ENCODE data around the gene FCAR. TPM values are rescaled to one million over a fixed set of nuclear protein-coding genes. Genes with fewer than 3 reads are reported as not detected.
"Not testable (repeated sequence)": the region's sequence is repeated elsewhere in the genome, so short reads cannot be mapped to it uniquely, and the experiment has no call there.

The FCAR gene
- 1 to 10 TPM in 2 of 6 donors, under 1 TPM in 1, not detected in 3; 0.63 to 5.4 (median 1.1) TPM for polyA plus RNA-seq (ENCODE audit: low read depth in 6 of 6)

DNA sequence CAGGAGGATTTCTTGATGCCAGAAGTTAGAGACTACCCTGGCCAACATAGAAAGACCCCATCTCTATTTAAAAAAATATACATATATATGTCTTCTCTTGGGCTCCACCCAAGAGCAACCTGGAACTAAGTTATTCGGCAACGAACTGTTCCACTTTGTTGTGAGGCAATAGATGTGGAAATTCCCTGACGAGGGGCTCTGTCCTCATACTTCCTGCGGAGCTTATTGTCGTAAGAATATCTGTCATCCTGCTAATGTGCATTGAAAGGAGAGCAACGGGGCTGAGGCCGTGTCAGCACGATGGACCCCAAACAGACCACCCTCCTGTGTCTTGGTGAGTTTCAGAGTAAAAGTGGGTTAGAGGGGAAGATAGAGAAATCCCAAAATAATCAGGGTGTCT, at the start of gene FCAR:
Gene FCAR, plus strand, starts transcription at position 246 of the 400 bp plus-strand sequence. Its CDS starts 55 bp downstream, at position 301.
- Mint-ChIP-seq H3K4me1 (peaks cover 6 to 9% (median 7%) of the 10 kb centered on the region in 3 donors), H3K27me3 (peaks cover 8 to 23% (median 17%) of the 10 kb centered on the region in 3 donors), H3K36me3 (no peaks in the 10 kb centered on the region), H3K27ac (no peak within 1 kb of the TSS), H3K4me3 (no peak within 1 kb of the TSS), H3K9me3 (peaks cover 0 to 6% (median 0%) of the 10 kb centered on the region in 7 donors)
- DNase-seq: no peak
- ATAC-seq (ENCODE audit: low read depth in 2 of 2): no peak

DNA sequence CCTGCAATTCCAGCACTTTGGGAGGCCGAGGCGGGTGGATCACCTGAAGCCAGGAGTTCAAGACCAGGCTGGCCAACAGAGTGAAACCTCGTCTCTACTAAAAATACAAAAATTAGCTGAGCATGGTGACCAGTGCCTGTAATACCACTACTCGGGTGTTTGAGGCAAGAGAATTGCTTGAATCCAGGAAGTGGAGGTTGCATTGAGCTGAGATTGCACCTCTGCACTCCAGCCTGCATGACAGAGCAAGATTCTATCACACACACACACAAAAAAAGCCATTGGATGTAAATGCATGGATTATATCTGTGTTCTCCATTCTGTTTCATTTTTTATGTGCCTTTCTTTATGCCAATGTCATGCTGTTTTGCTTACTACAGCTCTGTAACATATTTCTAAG, 49.6 kb upstream of the FCAR start:
- ATAC-seq (ENCODE audit: low read depth in 2 of 2): not testable (repeated sequence)

GRCh38 chr19:54825326-54825725, 48.7 kb upstream of the FCAR start:
- H3K4me3 Mint-ChIP-seq; H3K4me1 Mint-ChIP-seq; DNase-seq; H3K27ac Mint-ChIP-seq; H3K36me3 Mint-ChIP-seq; ATAC-seq (ENCODE audit: low read depth in 2 of 2); H3K9me3 Mint-ChIP-seq: not testable (repeated sequence)
- H3K27me3 Mint-ChIP-seq: peaks cover 14 to 40% (median 34%) of the 10 kb centered on the region in 3 donors

More for the DNA sequence above, 49.6 kb upstream of the FCAR start:
- not testable (repeated sequence) for H3K4me3 Mint-ChIP-seq, DNase-seq, H3K4me1 Mint-ChIP-seq, H3K36me3 Mint-ChIP-seq, H3K9me3 Mint-ChIP-seq, H3K27ac Mint-ChIP-seq
- peaks cover 21 to 38% (median 36%) of the 10 kb centered on the region in 3 donors for H3K27me3 Mint-ChIP-seq

- H3K27ac Mint-ChIP-seq; ATAC-seq (ENCODE audit: low read depth in 2 of 2); DNase-seq; H3K4me3 Mint-ChIP-seq; H3K4me1 Mint-ChIP-seq; H3K9me3 Mint-ChIP-seq; H3K36me3 Mint-ChIP-seq: not testable (repeated sequence)
- H3K27me3 Mint-ChIP-seq: peaks cover 7 to 39% (median 27%) of the 10 kb centered on the region in 3 donors
Measured at GRCh38 chr19:54828064-54828463, 46.0 kb upstream of the FCAR start.

DNA sequence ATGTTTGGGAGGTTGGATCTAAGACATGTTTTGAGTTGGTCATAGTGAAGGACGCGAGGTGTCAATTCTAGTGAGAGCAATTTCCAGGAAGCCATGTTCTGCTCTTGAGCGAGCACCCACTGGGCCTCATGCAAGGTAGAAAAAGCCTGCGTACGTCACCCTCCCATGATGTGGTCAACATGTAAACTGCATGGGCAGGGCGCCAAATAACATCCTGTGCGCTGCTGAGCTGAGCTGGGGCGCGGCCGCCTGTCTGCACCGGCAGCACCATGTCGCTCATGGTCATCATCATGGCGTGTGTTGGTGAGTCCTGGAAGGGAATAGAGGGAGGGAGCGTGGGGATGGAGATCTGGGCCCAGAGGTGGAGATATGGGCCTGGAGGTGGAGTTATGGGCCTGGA, 41.5 kb upstream of the FCAR start, which contains the start of gene KIR2DS4:
Gene KIR2DS4, plus strand, starts transcription at position 181 of the 400 bp plus-strand sequence.
- peaks cover 0 to 30% (median 28%) of the 10 kb centered on the region in 3 donors for H3K27me3 Mint-ChIP-seq
- not testable (repeated sequence) for DNase-seq; H3K36me3 Mint-ChIP-seq; H3K9me3 Mint-ChIP-seq; H3K4me1 Mint-ChIP-seq; ATAC-seq (ENCODE audit: low read depth in 2 of 2); H3K27ac Mint-ChIP-seq; H3K4me3 Mint-ChIP-seq

DNA sequence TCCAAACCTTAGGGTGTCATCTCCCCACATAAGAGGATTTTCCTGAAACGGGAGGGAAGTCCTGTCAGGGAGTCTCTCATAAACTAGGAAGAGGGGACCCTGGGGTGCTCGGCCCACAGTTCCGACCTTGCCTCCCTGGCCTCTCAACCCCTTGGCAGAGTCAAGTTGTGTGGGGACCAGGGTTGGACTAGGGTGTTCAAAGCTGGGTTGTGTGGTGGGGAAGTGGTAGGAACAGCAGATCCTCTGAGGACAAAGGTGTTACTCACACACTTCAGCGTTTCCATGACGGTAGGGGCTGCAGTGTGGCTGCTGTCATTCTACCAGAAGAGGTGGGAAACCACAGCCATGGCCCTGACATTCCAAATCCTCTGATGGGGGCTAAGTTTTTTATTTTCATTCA, 38.9 kb upstream of the FCAR start:
- H3K4me3 Mint-ChIP-seq; H3K4me1 Mint-ChIP-seq; H3K36me3 Mint-ChIP-seq; ATAC-seq (ENCODE audit: low read depth in 2 of 2); H3K9me3 Mint-ChIP-seq; DNase-seq; H3K27ac Mint-ChIP-seq: not testable (repeated sequence)
- H3K27me3 Mint-ChIP-seq: peaks cover 9 to 38% (median 12%) of the 10 kb centered on the region in 3 donors

GRCh38 chr19:54837522-54837921, 36.5 kb upstream of the FCAR start:
- not testable (repeated sequence) for H3K27ac Mint-ChIP-seq; H3K36me3 Mint-ChIP-seq; H3K4me1 Mint-ChIP-seq; H3K4me3 Mint-ChIP-seq; DNase-seq; H3K9me3 Mint-ChIP-seq; ATAC-seq (ENCODE audit: low read depth in 2 of 2)
- H3K27me3 Mint-ChIP-seq: peaks cover 7 to 30% (median 9%) of the 10 kb centered on the region in 3 donors

- Mint-ChIP-seq H3K9me3 (peaks cover 0 to 18% (median 4%) of the 10 kb centered on the region in 7 donors), H3K27me3 (peaks cover 6 to 26% (median 9%) of the 10 kb centered on the region in 3 donors)
- not testable (repeated sequence) for H3K4me1 Mint-ChIP-seq; H3K36me3 Mint-ChIP-seq; ATAC-seq (ENCODE audit: low read depth in 2 of 2); H3K4me3 Mint-ChIP-seq; DNase-seq; H3K27ac Mint-ChIP-seq
Measured at GRCh38 chr19:54843171-54843570, 30.9 kb upstream of the FCAR start.

GRCh38 chr19:54850061-54850640, 23.9 kb upstream of the FCAR start, which contains the start of gene KIR3DL2:
TSS of gene KIR3DL2 (plus strand) at chr19:54850443. CDS start at chr19:54850476, 33 bp downstream.
- peak within 1 kb of the TSS in 1 of 8 donors; percentile 27 for H3K4me3 Mint-ChIP-seq
- H3K9me3 Mint-ChIP-seq: peaks cover 0 to 19% (median 4%) of the 10 kb centered on the region in 7 donors
- ATAC-seq (ENCODE audit: low read depth in 2 of 2); H3K4me1 Mint-ChIP-seq; DNase-seq; H3K36me3 Mint-ChIP-seq: not testable (repeated sequence)
- H3K27me3 Mint-ChIP-seq: peaks cover 7 to 50% (median 12%) of the 10 kb centered on the region in 3 donors
- peak within 1 kb of the TSS in 1 of 6 donors; percentile 61 for H3K27ac Mint-ChIP-seq

GRCh38 chr19:54850930-54851329, 23.1 kb upstream of the FCAR start:
- H3K36me3 Mint-ChIP-seq: no peaks in the 10 kb centered on the region
- peaks cover 0 to 14% (median 3%) of the 10 kb centered on the region in 7 donors for H3K9me3 Mint-ChIP-seq
- ATAC-seq (ENCODE audit: low read depth in 2 of 2) (no peak), DNase-seq (no peak)
- no peak overlapping the region for H3K4me3 Mint-ChIP-seq
- peaks cover 14 to 58% (median 19%) of the 10 kb centered on the region in 3 donors for H3K27me3 Mint-ChIP-seq
- no peak overlapping the region for H3K27ac Mint-ChIP-seq
- H3K4me1 Mint-ChIP-seq: no peaks in the 10 kb centered on the region

DNA sequence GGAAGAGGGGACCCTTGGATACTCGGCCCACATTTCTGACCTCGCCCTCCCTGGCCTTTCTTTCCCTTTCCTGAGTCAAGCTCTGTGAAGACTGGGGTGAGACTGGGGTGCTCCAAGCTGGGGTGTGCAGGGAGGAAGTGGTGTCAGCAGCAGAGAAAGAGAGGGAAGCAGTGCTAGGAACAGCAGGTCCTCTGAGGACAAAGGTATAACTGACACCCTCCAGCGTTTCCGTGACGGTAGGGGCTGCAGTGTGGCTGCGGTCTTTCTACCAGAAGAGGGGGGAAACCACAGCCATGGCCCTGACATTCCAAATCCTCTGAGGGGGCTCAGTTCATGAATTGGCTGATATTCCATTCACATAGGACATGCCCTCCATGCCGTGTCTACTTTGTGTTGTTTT, 22.7 kb upstream of the FCAR start:
- H3K4me3 Mint-ChIP-seq: no peak overlapping the region
- H3K36me3 Mint-ChIP-seq: no peaks in the 10 kb centered on the region
- H3K27me3 Mint-ChIP-seq: peaks cover 14 to 58% (median 19%) of the 10 kb centered on the region in 3 donors
- ATAC-seq (ENCODE audit: low read depth in 2 of 2) (no peak), DNase-seq (no peak)
- peaks cover 0 to 12% (median 2%) of the 10 kb centered on the region in 7 donors for H3K9me3 Mint-ChIP-seq
- H3K4me1 Mint-ChIP-seq: no peaks in the 10 kb centered on the region
- no peak overlapping the region for H3K27ac Mint-ChIP-seq

DNA sequence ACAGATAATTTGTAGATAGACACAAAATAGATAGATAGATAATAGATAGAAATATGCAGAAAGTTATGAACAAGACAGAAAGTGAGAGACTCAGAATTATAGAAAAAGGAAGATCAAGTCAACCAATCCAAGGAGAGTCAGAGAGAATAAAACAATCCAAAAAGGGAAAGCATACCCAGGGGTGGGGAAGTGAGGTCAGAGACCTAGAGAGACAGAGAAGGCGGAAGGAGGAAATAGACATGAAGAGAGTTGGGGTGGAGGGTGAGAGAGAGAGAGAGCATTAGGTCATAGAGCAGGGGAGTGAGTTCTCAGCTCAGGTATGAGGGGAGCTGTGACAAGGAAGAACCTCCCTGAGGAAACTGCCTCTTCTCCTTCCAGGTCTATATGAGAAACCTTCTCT, 18.8 kb upstream of the FCAR start:
- H3K4me3 Mint-ChIP-seq; DNase-seq; H3K36me3 Mint-ChIP-seq; ATAC-seq (ENCODE audit: low read depth in 2 of 2); H3K27ac Mint-ChIP-seq; H3K4me1 Mint-ChIP-seq; H3K9me3 Mint-ChIP-seq: not testable (repeated sequence)
- peaks cover 21 to 46% (median 25%) of the 10 kb centered on the region in 3 donors for H3K27me3 Mint-ChIP-seq

- not testable (repeated sequence) for ATAC-seq (ENCODE audit: low read depth in 2 of 2); DNase-seq; H3K27ac Mint-ChIP-seq; H3K4me3 Mint-ChIP-seq; H3K36me3 Mint-ChIP-seq; H3K4me1 Mint-ChIP-seq; H3K9me3 Mint-ChIP-seq
- peaks cover 34 to 51% (median 38%) of the 10 kb centered on the region in 3 donors for H3K27me3 Mint-ChIP-seq
Measured at GRCh38 chr19:54858476-54858875, 15.6 kb upstream of the FCAR start.

- H3K27ac Mint-ChIP-seq: peak overlapping the region in 1 of 6 donors; percentile 30
- DNase-seq; H3K4me3 Mint-ChIP-seq; H3K36me3 Mint-ChIP-seq; H3K4me1 Mint-ChIP-seq; ATAC-seq (ENCODE audit: low read depth in 2 of 2): not testable (repeated sequence)
- H3K27me3 Mint-ChIP-seq: peaks cover 32 to 42% (median 34%) of the 10 kb centered on the region in 3 donors
- peaks cover 0 to 12% (median 3%) of the 10 kb centered on the region in 7 donors for H3K9me3 Mint-ChIP-seq
Measured at GRCh38 chr19:54859421-54859820, 14.6 kb upstream of the FCAR start.

Measured in naive B cell (primary cell).